ENCODE data around the gene AKAP12. TPM values are rescaled to one million over a fixed set of nuclear protein-coding genes. Genes with fewer than 3 reads are reported as not detected.

The AKAP12 gene
- total and polyA plus RNA-seq, 2 donors (not counting 1 experiment from before 2014, with no cell fraction given): 0.04 to 0.22 TPM

- TF ChIP-seq EZH2 (IDR thresholded peaks at IDR 0.05; ENCODE audit: borderline replicate concordance, insufficient read depth, low read depth, low read length, poor library complexity, severe bottlenecking) (no peak), CTCF (IDR thresholded peaks at IDR 0.05) (no peak)
- H3K27ac ChIP-seq (ENCODE audit: low read length in 2 of 2): no peak overlapping the region
- H3K9me3 Mint-ChIP-seq (ENCODE audit: insufficient read depth): no peaks in the 10 kb centered on the region
- no peaks in the 10 kb centered on the region for H3K9me3 ChIP-seq (ENCODE audit: control extremely low read depth in 1 of 3, control insufficient read depth in 2 of 3, insufficient read depth in 1 of 3, low read length in 2 of 3)
- H4K20me1 ChIP-seq (ENCODE audit: control insufficient read depth, insufficient read depth, low read length, poor library complexity, severe bottlenecking): no peaks in the 10 kb centered on the region
- no peaks in the 10 kb centered on the region for H3K4me1 Mint-ChIP-seq
- no peaks in the 10 kb centered on the region for H3K4me1 ChIP-seq (ENCODE audit: control insufficient read depth in 2 of 2, insufficient read depth in 2 of 2, low read length in 2 of 2)
- no peaks in the 10 kb centered on the region for H3K36me3 ChIP-seq (replicated peaks in 1 of 2; ENCODE audit: control extremely low read depth in 1 of 2, control insufficient read depth in 1 of 2, extremely low read depth in 1 of 2, insufficient read depth in 2 of 2, low read length in 1 of 2)
- ChIA-PET POLR2A (no interaction called here), CTCF (interaction anchor here (0.7 kb wide), 1 partner anchor 286 kb away, joined by 4 read pairs; no protein-coding TSS in a partner anchor)
- H3K27me3 Mint-ChIP-seq: peaks cover 7% of the 10 kb centered on the region
- H3K4me3 Mint-ChIP-seq: no peak overlapping the region
- intact Hi-C loops (cut with micrococcal nuclease): no loop called here
- no peak overlapping the region for H3K9ac ChIP-seq (ENCODE audit: low read length)
- H3K4me3 ChIP-seq (ENCODE audit: control extremely low read depth in 1 of 5, extremely low read depth in 1 of 5, insufficient read depth in 1 of 5, low read depth in 2 of 5, low read length in 4 of 5): no peak overlapping the region
- ATAC-seq (ENCODE audit: low read depth) (no peak), DNase-seq (no peak)
- H3K4me2 ChIP-seq (replicated peaks; ENCODE audit: low read depth, low read length, poor library complexity, severe bottlenecking): no peak overlapping the region
- no peak overlapping the region for H3K27ac Mint-ChIP-seq
- no peaks in the 10 kb centered on the region for H3K79me2 ChIP-seq (ENCODE audit: control insufficient read depth, insufficient read depth, low read length)
- WGBS (ENCODE audit: insufficient coverage): 40% methylated on average over 1 of the region's 3 CpGs
- H2AFZ ChIP-seq (ENCODE audit: insufficient read depth, low read depth, low read length, poor library complexity, severe bottlenecking): no peak overlapping the region
- no peaks in the 10 kb centered on the region for H3K27me3 ChIP-seq (replicated peaks in 1 of 4; ENCODE audit: control extremely low read depth in 1 of 4, control insufficient read depth in 3 of 4, insufficient read depth in 4 of 4, low read length in 3 of 4)
Measured at GRCh38 chr6:151228788-151229400, 10.9 kb upstream of the AKAP12 start.

- no peak overlapping the region for H3K27ac ChIP-seq (ENCODE audit: low read length in 2 of 2)
- CTCF ChIA-PET: interaction anchor here (0.7 kb wide), 1 partner anchor 287 kb away, joined by 4 read pairs; no protein-coding TSS in a partner anchor
Measured at GRCh38 chr6:151229401-151230276, 10.1 kb upstream of the AKAP12 start.

More at GRCh38 chr6:151229401-151230276, 10.1 kb upstream of the AKAP12 start:
- Mint-ChIP-seq H3K27me3 (peaks cover 11% of the 10 kb centered on the region), H3K27ac (no peak overlapping the region), H3K9me3 (ENCODE audit: insufficient read depth) (no peaks in the 10 kb centered on the region), H3K4me1 (no peaks in the 10 kb centered on the region), H3K4me3 (no peak overlapping the region)
- no peak overlapping the region for H3K4me2 ChIP-seq (replicated peaks; ENCODE audit: low read depth, low read length, poor library complexity, severe bottlenecking)
- DNase-seq: no peak
- no peak overlapping the region for H2AFZ ChIP-seq (ENCODE audit: insufficient read depth, low read depth, low read length, poor library complexity, severe bottlenecking)
- intact Hi-C loops (cut with micrococcal nuclease): no loop called here
- no peaks in the 10 kb centered on the region for H4K20me1 ChIP-seq (ENCODE audit: control insufficient read depth, insufficient read depth, low read length, poor library complexity, severe bottlenecking)
- H3K27me3 ChIP-seq (replicated peaks in 1 of 4; ENCODE audit: control extremely low read depth in 1 of 4, control insufficient read depth in 3 of 4, insufficient read depth in 4 of 4, low read length in 3 of 4): no peaks in the 10 kb centered on the region
- H3K79me2 ChIP-seq (ENCODE audit: control insufficient read depth, insufficient read depth, low read length): no peaks in the 10 kb centered on the region
- H3K9me3 ChIP-seq (ENCODE audit: control extremely low read depth in 1 of 3, control insufficient read depth in 2 of 3, insufficient read depth in 1 of 3, low read length in 2 of 3): no peaks in the 10 kb centered on the region
- H3K4me1 ChIP-seq (ENCODE audit: control insufficient read depth in 2 of 2, insufficient read depth in 2 of 2, low read length in 2 of 2): no peaks in the 10 kb centered on the region
- no peaks in the 10 kb centered on the region for H3K36me3 ChIP-seq (replicated peaks in 1 of 2; ENCODE audit: control extremely low read depth in 1 of 2, control insufficient read depth in 1 of 2, extremely low read depth in 1 of 2, insufficient read depth in 2 of 2, low read length in 1 of 2)
- H3K9ac ChIP-seq (ENCODE audit: low read length): no peak overlapping the region
- TF ChIP-seq EZH2 (IDR thresholded peaks at IDR 0.05; ENCODE audit: borderline replicate concordance, insufficient read depth, low read depth, low read length, poor library complexity, severe bottlenecking): no peak
- TF ChIP-seq CTCF (IDR thresholded peaks at IDR 0.05): no peak
- no peak overlapping the region for H3K4me3 ChIP-seq (ENCODE audit: control extremely low read depth in 1 of 5, extremely low read depth in 1 of 5, insufficient read depth in 1 of 5, low read depth in 2 of 5, low read length in 4 of 5)
- 84% methylated on average over 9 of the region's 11 CpGs for WGBS (ENCODE audit: insufficient coverage)
- POLR2A ChIA-PET: no interaction called here
- ATAC-seq (ENCODE audit: low read depth): no peak

All from B cell (primary cell).